H54 (cell line): ENCODE data around the gene GMCL1.

Experiments
- DNase-seq: peaks from one replicate; pipeline ENCODE4 v3.0.0; 2011; ENCODE audit warnings: low spot score, mixed read lengths; ENCODE audit not compliant: insufficient read length
- FAIRE-seq: peaks from 3 replicates; lab custom pipeline; 2011; peaks lifted over from hg19 to GRCh38; lab: Jason Lieb, UNC
- POLR2A ChIP-seq: IDR thresholded peaks from 2 replicates; pipeline ENCODE4 v1.6.1; 2011; ENCODE audit warnings: low read depth, mild to moderate bottlenecking, low read length

Gene GMCL1, protein sequence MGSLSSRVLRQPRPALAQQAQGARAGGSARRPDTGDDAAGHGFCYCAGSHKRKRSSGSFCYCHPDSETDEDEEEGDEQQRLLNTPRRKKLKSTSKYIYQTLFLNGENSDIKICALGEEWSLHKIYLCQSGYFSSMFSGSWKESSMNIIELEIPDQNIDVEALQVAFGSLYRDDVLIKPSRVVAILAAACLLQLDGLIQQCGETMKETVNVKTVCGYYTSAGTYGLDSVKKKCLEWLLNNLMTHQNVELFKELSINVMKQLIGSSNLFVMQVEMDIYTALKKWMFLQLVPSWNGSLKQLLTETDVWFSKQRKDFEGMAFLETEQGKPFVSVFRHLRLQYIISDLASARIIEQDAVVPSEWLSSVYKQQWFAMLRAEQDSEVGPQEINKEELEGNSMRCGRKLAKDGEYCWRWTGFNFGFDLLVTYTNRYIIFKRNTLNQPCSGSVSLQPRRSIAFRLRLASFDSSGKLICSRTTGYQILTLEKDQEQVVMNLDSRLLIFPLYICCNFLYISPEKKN

DNA sequence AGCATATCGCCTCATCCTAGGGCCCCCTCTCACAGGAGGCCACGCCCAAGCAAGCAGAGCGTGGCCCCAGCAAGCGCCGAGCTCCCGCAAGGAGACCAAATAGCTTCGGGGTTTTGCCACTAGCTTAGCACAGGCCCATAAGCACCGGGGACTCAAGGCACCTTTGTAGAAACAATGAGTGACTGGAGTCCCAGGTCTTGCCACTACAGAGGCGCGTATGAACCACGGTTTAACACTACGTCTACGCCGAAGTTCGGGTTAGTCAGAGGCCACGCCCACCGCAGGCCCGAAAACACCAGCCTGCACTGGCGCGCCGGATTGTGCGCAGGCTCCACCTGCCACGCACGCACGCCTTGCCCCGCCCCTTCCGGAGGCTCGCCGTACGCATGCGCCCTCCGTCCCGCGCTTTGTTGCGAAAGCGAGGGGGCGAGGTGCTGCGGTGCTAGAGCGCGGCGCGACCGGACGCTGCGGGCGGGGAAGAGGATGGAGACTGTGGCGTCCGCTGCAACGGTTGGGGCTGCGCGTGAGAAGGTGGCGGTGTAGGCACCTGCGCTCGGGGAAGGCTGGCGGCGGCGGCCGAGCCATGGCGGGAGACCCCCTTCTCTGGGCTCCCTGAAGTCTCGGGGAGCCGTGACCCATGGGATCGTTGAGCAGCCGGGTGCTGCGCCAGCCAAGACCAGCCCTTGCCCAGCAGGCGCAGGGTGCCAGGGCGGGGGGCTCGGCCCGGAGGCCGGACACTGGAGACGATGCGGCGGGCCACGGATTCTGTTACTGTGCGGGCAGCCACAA, at the start of gene GMCL1:
TSS of gene GMCL1 (plus strand) at position 405 of the 789 bp plus-strand sequence. CDS start at position 638, 233 bp downstream.
- FAIRE-seq (peak; percentile 92), DNase-seq (peak; percentile 82)
- peak; percentile 78 for TF ChIP-seq POLR2A

DNA sequence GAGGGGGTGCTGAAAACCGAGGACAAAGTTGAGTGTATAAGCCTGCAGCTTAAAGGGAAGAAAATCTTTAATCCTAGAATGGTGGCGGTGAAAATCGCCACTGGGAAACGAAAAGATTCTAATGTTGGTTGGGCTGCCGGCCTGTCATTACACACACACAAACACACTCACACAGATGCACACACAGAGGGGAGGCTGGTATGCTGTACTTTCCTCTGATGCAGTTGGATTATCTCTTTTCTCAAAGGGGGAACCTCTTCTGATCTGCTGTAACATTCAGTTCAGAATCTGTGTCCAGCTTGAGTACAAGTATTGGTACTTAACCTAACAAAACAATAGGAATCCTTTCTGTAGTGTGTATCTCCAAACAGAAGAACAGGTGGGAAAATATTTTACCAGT, 48.5 kb upstream of the GMCL1 start:
- DNase-seq = no peak
- FAIRE-seq = no peak

DNA sequence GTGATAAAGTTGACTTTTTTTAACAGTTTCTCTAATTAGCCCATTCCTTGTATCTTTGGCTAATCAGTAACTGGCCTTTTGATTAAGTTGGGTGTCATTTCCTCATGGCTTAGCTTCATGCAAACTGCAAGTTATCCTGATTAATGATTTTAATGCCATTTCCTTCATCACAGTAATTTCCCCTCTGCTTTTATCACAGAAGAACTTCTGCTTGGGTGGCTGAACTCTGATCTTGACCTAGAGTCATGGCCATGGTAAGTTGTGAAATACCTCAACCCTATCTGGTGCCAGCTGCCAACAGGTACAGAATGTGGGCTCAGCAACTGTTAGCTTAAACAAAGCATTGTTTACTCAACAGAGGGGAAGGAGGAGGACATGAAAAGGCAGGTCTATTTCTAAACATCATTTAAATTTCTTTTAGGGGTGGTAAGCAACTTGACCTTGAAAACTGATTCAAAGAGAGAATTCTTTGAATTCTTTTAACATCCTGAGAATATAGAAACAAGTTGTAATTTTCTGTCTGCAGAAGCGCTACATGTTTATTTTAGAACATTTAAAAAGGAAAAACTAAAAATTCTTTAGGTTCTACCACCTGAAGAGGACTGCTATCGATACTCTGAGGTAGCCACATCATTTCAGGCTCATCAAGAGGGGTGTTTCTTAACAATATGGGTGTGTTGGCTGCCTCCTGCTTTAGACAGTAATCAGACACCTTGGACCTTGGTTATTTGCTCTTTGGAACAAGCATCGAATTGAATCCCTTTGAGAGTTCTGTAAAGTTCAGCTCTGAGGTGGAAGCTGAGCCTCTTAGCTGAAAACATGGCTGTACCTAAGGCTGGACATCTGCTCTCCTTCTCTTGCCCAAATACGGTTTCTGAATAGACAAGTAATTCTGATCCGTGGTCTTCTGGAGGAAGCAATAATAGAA, 47.9 kb upstream of the GMCL1 start:
- DNase-seq = no peak
- no peak for TF ChIP-seq POLR2A
- FAIRE-seq = no peak

More for the DNA sequence above, 48.5 kb upstream of the GMCL1 start:
- no peak for TF ChIP-seq POLR2A

DNA sequence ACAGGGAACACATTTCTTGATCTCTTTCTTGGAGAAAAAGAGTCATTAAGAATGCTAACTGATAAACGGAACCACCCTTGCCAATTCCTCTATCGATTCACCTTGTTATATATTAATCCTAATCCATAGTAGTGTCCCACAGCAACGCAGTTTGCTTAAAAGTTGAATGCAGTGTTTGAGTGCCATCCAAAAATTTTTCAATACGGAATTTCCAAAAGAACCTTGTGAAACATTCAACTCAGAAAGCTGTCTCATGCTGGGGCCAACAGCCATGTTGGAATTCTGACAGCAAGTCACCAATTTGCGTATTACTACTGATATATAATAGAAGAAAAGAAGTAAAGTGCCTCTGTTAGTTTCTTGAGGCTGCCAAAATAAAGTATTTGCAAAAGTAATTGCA, 45.2 kb upstream of the GMCL1 start:
- FAIRE-seq = no peak
- TF ChIP-seq POLR2A = no peak
- no peak for DNase-seq

DNA sequence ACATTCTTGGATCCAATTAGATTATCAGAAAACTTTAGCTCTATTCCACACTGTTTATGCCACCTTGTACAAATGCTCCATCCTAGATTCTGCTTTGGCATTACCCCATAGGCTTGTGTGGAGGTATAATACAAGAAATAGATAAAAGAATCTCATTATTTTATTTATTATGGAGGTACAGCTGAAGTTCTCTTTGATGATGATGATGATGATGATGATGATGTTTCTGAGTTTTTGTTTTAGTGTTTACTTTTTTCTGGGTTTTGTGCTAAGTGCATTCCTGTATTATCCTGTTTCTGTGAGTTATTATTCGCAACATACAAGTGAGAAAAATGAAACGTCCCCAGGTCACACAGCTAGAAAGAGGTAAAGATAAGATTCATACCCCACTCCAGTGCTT, 44.1 kb upstream of the GMCL1 start:
- no peak for TF ChIP-seq POLR2A
- DNase-seq (no peak), FAIRE-seq (no peak)

DNA sequence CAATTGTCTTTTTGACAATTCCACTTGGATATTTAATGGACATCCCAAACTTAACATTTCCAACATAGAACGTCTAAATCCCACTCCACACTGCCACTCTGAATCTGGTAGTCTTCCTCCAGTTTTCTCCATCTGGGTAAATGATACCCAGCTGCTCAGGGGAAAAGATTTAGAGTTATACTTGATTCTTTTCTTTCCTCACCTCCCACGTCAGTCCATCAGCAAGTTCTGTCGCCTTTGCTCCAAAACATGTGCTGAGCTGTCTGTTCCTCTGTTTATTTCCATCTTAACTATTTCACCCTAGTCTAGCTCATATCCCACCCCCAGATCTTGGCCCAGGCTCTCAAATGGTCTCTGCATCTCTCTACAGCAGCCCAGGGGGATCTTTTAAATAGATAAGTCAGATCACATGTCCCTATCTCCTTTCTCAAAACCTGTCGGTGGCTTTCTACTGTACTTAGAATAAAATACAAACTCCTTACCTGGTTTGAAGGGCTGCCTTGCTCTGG, 43.4 kb upstream of the GMCL1 start:
- TF ChIP-seq POLR2A = no peak
- DNase-seq (no peak), FAIRE-seq (no peak)

DNA sequence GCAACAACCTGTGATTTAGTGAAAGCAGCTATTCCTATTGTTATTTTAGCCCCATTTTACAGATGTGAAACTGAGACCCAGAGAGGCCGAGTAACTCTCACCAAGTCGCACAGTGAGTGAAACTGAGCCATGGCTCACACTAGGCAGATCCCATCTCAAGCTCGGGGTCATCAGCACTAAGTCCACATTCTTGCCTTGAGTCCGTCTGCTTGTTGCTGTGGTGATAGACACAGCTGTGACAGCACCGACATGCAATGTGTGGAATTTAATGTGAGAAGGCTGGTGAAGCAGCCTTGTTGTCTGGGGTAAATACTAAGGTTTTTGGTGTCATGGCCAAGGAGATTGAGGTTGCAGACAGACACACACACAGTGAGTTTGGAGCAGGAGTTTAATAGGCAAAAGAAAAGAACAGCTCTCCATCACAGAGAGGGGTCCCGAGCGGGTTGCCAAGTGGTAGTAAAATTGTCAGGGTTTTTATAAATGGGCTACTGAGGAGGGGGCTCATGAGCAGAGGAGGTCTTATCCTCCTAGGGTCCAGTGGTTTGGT, 40.2 kb upstream of the GMCL1 start:
- DNase-seq (peak; percentile 23), FAIRE-seq (no peak)
- TF ChIP-seq POLR2A = no peak

DNA sequence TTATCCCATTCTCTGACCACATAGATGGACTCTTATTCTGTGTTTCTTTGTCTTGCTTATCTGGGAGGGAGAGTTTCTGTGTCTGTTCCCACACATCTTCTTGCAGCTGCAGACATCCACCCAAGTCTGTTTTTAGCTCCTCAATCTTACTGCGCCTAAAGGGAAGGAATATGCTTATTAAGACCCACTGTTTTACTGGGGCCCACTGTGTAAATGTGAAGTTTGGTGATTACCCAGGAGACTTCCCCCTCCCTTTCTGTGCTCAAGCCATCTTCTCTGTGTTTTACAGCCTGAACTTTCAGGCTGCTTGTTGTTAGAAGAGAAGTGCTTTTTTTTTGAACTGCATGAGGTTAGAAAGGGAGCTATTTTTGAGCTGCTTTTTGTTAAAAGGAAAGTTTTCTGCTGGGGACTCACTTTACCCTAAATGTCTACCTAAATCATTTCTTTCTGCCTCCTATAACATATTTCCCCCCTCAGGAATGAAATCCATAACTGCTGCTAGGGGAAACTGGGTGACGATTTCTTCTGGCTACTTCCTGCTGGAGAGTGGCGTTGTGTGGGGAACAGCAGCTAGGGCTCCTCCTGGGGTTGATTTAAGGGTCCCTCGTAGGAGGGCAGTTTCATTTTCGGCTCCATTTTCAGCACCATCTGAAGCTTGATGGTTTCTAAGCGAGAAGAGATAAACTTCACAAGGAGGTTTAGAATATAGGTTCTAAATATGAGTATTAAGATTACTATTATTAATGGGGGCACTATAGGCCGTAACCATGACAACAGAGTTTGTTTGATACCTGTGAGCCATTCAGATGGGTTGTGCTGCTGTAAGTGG, 39.5 kb upstream of the GMCL1 start:
- TF ChIP-seq POLR2A = no peak
- FAIRE-seq (peak; percentile 20), DNase-seq (no peak)

DNA sequence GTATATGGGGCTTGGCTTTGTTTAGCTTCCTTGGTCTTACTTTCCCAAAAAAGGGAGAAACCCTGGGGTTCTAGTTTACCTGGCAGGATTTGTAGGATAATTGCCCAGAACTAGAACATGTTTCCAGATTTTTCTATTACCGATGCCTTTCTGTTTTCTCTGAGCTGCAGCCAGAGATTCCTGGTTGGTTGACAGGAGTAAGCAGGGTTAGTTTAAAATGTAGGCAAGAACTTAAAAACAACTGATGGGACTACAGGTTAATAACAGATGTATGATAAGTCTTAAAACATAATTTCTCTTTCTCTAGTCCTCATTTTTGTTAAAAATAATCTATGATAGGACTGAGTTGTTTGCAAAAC, 38.9 kb upstream of the GMCL1 start:
- DNase-seq (no peak), FAIRE-seq (no peak)
- no peak for TF ChIP-seq POLR2A

DNA sequence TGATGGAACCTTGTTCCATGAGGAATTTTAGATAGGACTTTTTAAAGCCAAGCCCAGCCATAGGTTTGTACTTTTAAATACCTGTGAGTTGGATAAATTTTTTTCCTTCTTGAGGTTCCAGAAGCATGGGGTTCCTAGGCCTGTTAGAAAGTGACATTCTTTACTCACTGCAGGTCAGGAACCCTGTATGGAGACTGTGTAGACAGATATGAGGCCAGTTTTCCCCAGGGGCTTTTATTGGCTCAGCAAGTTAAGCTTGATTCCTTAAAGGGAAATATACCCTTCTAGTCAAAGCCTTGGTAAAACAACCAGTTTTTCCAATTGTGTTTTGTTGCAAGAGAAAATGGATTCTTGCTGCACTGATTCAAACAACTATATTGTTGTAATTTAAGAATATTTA, 38.4 kb upstream of the GMCL1 start:
- FAIRE-seq (no peak), DNase-seq (no peak)
- TF ChIP-seq POLR2A = no peak

DNA sequence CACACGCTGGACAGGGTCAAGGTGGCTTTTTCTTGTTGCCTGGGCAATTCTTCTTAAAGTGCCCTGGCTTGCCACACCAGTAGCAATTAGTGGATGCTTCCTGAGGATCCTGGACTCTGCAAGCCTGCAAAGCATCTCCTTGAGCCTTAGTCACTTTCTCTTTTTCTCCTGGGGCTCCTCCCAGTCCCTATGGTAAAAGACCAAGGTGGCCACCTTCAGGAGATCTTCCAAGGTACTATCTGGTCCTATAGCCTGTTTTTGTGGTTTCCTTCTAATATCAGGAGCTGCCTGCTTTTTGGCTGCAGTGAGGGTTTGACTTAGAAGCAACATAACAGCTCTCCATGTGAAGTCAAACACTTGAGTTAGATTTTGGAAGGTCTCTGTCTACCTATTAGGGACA, 33.3 kb upstream of the GMCL1 start:
- no peak for TF ChIP-seq POLR2A
- FAIRE-seq (no peak), DNase-seq (no peak)

DNA sequence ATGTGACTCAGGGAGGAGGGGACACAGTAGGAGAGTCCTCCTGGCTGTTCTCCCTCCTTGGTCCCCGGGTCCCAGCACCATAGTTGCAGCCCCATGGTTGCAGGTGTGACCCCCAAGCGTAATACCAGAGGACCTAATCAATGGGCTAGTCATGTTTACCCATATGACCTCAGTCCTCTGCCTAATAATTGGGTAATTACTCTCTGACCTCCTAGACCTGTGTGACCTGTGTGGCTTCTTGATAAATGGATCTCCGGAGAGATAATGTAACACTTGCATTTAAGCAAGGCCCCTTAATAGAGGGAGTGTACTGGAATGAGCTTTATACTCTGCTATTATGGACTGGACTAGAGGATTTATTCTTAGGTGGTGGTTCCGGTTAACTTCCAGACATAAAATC, 32.2 kb upstream of the GMCL1 start:
- FAIRE-seq = no peak
- TF ChIP-seq POLR2A = no peak
- DNase-seq = no peak
